Posterior vena cava (tissue), 2 donors: Measurements from ENCODE around the gene MPZL2. TPM values are rescaled to one million over a fixed set of nuclear protein-coding genes. Genes with fewer than 3 reads are reported as not detected.

ENCODE experiments used
- DNase-seq: peaks from one replicate; pipeline ENCODE4 v3.0.0-alpha.2; 2020; ENCODE audit warnings: low spot score
- intact Hi-C, 2 donors: fragments of 100-400 bp; cut with DNase I; formaldehyde crosslinking; loops; one replicate each; pipeline versions ENCODE4 v1.14.1 to v1.14.2; 2022 to 2023
- total RNA-seq, 2 donors: library from RNA; stranded (reverse); fragmentation: NEBNext Ultra II Directional; extraction: Animal tissue kit (Norgen Biotek cat#: 25700); gene quantifications; one replicate each; pipeline ENCODE4 v1.2.1, GENCODE V29; 2021
- donor health status: DM: yes; HTN: yes; CAD: no.
- donor health status: DM: yes; HTN: yes; CAD: no.

Gene MPZL2
- total RNA-seq, 2 donors from 2014 or later, result 29.8 to 53.3 TPM

DNA sequence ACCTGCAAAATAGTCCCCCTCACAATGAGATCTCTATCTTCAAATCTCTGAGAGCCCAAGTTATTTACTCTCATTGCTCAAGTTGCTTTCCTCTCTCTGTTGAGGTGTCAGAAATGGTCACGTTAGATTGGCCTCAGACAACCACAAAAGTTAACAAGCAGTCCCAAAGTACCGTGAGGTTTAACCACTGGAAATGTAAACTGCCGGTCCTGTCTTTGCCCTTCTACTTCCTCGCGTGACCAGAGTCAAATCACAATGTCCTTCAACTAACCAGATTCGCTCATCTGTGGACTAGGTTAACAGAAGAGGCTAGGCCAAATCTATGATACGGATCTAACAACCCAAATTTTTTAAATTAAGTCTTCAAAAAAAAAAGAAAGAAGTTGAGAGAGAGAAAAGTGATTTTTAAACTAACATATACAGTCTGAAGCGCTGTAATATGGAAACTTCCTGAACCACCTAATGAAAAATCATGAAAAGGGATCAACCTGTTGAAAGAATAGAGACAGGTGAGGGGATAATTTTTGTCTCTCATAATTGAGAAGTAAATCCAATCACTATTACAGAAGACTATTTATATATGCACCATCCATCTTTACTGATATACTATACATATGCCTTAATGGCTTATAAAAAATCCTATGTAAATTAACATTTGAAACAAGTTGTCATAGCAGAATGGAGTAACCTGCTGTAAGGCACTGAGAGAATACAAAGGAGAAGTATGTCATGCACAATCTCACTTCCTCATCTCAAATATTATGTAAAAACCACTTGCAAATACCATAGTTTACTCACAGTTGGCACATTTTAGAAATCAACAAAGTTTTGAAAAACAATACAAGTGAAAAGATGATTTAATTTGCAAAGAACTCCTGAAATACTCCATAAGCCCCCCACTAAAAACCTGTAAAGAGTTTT lies 36.0 kb downstream of the MPZL2 start:
- no peak for DNase-seq
- intact Hi-C loops, result no loop called here

GRCh38 chr11:118226781-118227180 lies 37.3 kb downstream of the MPZL2 start:
- intact Hi-C loops, result no loop called here
- no peak for DNase-seq

DNA sequence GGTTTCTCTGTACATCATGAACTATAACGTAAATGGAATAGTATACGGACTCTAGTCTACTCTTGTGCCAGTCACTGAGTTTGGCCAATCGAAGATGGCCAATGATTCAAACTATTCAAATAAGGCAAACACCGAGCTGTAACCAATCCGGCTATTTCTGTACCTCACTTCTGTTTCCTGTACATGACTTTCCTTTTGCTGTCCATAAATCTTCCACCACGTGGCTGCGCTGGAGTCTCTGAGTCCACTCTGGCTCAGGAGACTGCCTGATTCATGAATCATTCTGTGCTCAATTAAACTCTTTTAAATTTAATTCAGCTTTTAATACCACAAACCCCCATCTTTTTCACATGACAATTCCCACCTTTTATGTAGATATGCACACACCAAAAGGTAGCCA lies 37.8 kb downstream of the MPZL2 start:
- no peak for DNase-seq
- intact Hi-C loops, result no loop called here

- DNase-seq, result no peak
- intact Hi-C loops, result no loop called here
Measured at GRCh38 chr11:118224511-118225188, 39.4 kb downstream of the MPZL2 start, which contains the start of gene JAML. JAML (minus strand) TSS chr11:118225011; CDS start chr11:118214866, 10,145 bp downstream.

GRCh38 chr11:118223992-118224391 lies 40.1 kb downstream of the MPZL2 start:
- DNase-seq, result no peak
- intact Hi-C loops, result no loop called here

DNA sequence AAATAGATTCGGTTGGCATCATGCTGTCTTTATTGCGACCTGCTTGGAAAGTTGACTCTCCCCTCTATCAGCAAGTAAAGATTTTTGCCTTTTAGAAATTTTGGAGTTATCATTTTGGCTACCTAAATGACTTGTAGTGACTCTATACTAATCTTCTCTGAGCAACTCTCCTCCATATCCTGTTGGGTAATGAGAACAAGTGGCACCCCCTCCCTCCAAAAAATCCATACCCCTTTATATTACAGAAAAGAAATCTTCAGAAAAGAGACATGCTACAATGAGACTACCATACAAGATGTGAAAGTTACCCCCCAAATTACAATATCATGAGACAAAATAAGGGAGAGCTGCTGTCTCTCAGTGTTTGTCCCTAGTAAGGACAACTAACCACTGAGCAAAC lies 40.5 kb downstream of the MPZL2 start:
- DNase-seq, result no peak
- intact Hi-C loops, result no loop called here

DNA sequence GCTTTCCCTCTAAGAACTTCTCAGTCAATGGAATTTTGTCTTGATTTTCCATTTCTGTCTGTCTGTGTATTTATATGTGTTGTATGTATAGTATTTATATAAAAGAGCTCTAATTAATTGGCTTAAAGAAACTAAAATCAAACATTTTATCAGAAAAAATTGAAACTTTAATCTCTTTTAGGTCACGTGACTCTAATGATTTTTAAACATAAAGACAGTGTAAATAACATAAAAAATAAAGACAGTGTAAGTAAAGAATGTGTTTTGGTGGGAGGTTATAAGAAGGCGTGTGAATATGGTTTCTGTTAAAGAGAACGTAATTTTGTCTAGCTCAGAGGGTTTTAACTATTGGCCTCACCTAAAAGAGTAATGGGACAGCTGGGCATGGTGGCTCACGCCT lies 41.7 kb downstream of the MPZL2 start:
- no peak for DNase-seq
- intact Hi-C loops, result no loop called here

- DNase-seq, result no peak
- intact Hi-C loops, result no loop called here
Measured at GRCh38 chr11:118221419-118221818, 42.7 kb downstream of the MPZL2 start.

GRCh38 chr11:118219732-118220131 lies 44.4 kb downstream of the MPZL2 start:
- intact Hi-C loops, result no loop called here
- no peak for DNase-seq

- DNase-seq, result no peak
- intact Hi-C loops, result no loop called here
Measured at GRCh38 chr11:118219244-118219643, 44.9 kb downstream of the MPZL2 start.

GRCh38 chr11:118217575-118217974 lies 46.5 kb downstream of the MPZL2 start:
- no peak for DNase-seq
- intact Hi-C loops, result no loop called here

DNA sequence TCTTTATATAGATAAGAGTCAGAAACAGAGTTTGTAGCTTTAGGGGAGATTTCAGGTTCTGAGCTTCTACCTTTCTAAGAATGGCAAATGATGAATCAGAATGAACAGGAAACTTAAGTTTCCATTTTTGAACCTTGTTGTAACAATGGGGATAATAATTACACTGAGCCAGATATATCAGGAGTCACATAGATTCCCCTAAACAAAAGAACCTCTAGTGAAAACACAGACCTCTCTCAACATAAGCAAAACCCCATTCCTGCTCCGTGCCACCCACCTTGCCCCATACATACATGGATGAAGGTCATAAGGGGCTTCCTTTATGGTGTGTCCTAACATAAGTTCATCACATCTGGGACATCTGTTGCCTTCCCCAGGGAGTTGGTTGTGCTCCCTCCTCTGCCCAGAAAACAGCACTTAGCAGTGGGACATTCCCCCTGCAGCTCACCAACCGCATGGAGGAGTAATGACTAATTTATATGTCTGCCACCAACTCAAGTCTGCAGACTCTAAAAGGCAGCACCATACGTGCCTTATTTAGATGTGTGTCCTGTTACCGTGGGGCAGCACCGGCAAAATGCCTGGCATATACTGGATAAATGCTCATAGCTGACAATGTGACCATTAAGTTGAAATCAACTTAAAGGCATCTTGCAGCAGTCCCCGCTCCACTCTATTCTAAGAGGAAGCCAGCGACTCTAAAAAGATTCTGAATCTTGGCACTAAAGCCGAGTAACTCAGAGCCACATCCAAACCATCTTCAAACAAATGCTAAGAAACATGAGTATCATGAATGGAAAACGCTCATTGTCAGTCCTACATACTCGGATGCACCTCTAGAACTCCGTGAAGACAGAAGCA lies 47.2 kb downstream of the MPZL2 start:
- intact Hi-C loops, result no loop called here
- DNase-seq, result no peak

- intact Hi-C loops, result no loop called here
- DNase-seq, result no peak
Measured at GRCh38 chr11:118215765-118216164, 48.3 kb downstream of the MPZL2 start.

DNA sequence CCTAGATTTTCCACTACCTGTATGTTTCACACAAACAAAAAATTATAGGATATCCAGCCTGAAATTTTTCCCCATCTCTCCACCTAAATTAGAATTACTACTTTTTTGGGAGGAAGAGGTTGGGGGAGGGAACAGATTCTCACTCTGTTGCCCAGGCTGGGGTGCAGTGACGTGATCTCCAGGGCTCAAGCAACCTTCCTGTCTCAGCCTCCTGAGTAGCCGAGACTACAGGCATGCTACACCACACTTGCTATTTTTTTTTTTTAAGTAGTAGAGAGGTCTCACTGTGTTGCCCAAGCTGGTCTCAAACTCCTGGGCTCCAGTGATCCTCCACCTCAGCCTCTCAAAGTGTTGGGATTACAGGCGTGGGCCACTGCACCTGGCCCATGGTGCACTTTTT lies 48.8 kb downstream of the MPZL2 start:
- intact Hi-C loops, result no loop called here
- no peak for DNase-seq

DNA sequence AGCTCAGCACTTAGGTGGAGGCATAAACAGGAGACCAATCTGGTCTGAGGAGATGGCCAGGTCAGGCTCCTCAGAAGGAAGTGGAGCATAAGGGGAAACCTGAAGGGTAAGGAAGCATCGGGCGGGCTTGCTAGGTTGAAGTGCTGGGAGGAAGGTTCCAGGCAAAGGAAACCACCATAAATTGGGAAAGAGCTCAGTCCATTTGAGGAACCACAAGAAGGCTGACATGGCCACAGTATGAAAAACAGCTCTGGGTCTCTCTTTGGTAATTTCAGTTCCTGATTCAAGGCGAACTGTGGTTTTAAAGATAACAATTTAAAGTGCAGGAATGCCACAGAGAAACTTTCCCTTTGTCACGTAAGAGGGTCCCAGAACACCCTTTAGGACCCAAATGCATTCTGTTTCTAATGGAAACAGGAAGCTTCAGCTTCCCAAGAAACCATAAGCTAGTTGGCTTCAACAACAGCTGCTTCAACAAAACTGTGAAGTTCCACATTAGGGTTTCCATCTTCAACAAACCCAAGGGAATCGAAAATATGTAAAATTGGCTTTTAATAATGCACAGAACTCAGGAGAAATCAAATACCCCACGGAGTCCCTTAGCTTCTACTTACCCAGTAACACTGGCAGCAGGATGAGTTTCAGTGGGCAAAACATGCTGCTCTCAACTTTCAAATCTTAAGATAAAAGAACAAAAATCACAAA lies 49.7 kb downstream of the MPZL2 start:
- intact Hi-C loops, result no loop called here
- no peak for DNase-seq

- intact Hi-C loops, result no loop called here
Measured at GRCh38 chr11:118213781-118214180, 50.3 kb downstream of the MPZL2 start.

GRCh38 chr11:118213201-118213600 lies 50.9 kb downstream of the MPZL2 start:
- intact Hi-C loops, result no loop called here
- DNase-seq, result no peak

More at GRCh38 chr11:118213781-118214180, 50.3 kb downstream of the MPZL2 start:
- DNase-seq, result no peak

DNA sequence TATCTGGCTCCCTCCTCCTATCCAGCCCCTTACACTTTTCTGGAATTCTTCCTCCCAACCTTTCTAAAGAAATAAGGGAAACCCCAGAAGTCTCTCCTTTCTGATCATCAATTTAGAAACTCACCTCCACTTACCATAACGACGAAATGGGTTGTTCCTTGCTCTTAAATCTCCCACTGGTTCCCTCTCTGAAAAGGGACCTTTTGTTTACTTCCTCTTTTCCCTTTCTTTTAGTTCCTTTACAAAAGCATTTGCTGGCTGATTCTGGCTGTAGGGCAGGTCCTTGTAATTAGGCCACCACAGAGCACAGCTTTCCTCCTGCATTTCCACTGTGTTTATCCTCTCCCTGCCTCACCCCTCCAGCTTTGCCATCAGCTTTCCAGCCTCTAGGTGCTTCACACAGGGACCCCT lies 51.3 kb downstream of the MPZL2 start:
- intact Hi-C loops, result no loop called here
- no peak for DNase-seq

DNA sequence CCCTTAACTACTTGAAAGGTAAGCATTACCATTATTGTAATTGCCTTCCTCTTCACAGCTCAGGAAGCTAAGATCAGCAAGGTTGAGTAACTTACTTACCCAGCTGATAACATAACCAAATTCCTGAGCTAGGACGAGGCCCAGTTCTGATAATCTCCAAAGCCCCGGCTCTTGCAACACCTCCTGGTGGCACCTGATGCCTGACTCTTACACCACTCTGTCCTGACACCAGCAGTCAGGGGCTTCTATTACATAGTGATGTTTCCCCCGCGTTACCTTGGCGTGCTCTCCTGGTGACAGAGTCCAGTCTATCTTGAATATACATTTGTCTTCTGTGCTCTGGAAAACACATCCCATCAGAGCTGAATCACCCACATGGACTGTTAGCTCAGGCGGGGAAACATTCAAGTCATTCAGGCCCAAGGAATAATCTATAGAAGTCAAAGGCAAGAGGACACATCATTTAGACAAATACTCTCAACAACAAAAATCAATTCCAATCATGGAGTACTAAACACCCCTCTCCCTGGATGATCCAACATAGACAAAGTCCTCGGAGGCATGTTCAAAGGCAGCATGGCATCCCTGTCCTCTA lies 51.9 kb downstream of the MPZL2 start:
- no peak for DNase-seq
- intact Hi-C loops, result no loop called here
